Measurements from ENCODE around the gene KRT10. TPM values are rescaled to one million over a fixed set of nuclear protein-coding genes. Genes with fewer than 3 reads are reported as not detected.

KRT10 gene
- polyA plus RNA-seq, 1 of the 3 experiments (the other 2 are of a cell fraction): 31.6 TPM

DNA sequence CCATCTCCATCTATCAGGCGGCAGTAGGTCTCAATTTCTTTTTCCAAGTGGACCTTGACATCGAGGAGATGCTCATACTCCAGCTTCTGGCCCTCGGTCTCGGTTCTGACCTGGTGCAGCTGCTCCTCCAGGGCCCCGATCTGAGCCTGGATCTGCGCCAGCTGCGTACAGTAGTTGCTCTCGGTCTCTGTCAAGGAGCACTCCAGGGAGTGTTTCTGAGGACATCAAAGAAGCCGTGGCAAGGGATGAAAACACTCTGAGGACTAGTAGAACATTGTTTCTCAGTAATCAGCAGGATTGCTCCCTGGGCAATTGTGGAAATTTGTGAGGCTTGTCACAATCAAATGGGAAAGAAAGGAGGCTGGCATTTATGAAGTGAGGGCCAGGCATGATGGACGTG lies 28.6 kb downstream of the KRT10 start:
- no peak for DNase-seq
- no peaks in the 10 kb centered on the region for H3K36me3 ChIP-seq (replicated peaks in 1 of 2; ENCODE audit: control insufficient read depth in 1 of 2, insufficient read depth in 2 of 2, low read length in 1 of 2)
- no peaks in the 10 kb centered on the region for H3F3A ChIP-seq (replicated peaks; ENCODE audit: insufficient read depth)
- H2AFZ ChIP-seq (ENCODE audit: low read depth): no peak overlapping the region
- ChIA-PET CTCF (interaction anchor here (0.8 to 1.8 kb wide), 2 partner anchors 168 to 755 kb away, joined by 3 to 6 read pairs; no protein-coding TSS in a partner anchor), POLR2A (no interaction called here)
- no peak overlapping the region for H3K9ac ChIP-seq
- H3K9me3 ChIP-seq: no peaks in the 10 kb centered on the region
- TF ChIP-seq, protein P1, sequence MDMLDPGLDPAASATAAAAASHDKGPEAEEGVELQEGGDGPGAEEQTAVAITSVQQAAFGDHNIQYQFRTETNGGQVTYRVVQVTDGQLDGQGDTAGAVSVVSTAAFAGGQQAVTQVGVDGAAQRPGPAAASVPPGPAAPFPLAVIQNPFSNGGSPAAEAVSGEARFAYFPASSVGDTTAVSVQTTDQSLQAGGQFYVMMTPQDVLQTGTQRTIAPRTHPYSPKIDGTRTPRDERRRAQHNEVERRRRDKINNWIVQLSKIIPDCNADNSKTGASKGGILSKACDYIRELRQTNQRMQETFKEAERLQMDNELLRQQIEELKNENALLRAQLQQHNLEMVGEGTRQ (IDR thresholded peaks at IDR 0.05; ENCODE audit: borderline replicate concordance, low read depth, low read length): no peak
- TF ChIP-seq FOXJ3 (CRISPR knock-in tag; IDR thresholded peaks at IDR 0.05) (no peak), GABPA (IDR thresholded peaks at IDR 0.05; ENCODE audit: low read depth) (no peak), POLR2AphosphoS5 (IDR thresholded peaks at IDR 0.05; ENCODE audit: low read depth, low read length) (no peak), SIN3A (IDR thresholded peaks at IDR 0.05; ENCODE audit: borderline replicate concordance, low read depth, low read length) (no peak), MEF2A (IDR thresholded peaks at IDR 0.05; ENCODE audit: borderline replicate concordance, low read depth) (no peak), REST (IDR thresholded peaks at IDR 0.05; ENCODE audit: low read depth, low read length) (no peak), GATA2 (CRISPR knock-in tag; IDR thresholded peaks at IDR 0.05) (no peak), NRF1 (IDR thresholded peaks at IDR 0.05; ENCODE audit: low read depth, low read length) (no peak), RXRA (IDR thresholded peaks at IDR 0.05; ENCODE audit: borderline replicate concordance, low read depth) (no peak), PBX3 (IDR thresholded peaks at IDR 0.05) (no peak), RFX5 (IDR thresholded peaks at IDR 0.05; ENCODE audit: low read length) (no peak), FOSL2 (IDR thresholded peaks at IDR 0.05; ENCODE audit: borderline replicate concordance, low read depth) (no peak), FOXM1 (IDR thresholded peaks at IDR 0.05; ENCODE audit: low read depth) (no peak), SMC3 (IDR thresholded peaks at IDR 0.05; ENCODE audit: low read depth, low read length) (no peak)
- TF ChIP-seq, protein P2, sequence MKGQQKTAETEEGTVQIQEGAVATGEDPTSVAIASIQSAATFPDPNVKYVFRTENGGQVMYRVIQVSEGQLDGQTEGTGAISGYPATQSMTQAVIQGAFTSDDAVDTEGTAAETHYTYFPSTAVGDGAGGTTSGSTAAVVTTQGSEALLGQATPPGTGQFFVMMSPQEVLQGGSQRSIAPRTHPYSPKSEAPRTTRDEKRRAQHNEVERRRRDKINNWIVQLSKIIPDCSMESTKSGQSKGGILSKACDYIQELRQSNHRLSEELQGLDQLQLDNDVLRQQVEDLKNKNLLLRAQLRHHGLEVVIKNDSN (IDR thresholded peaks at IDR 0.05; ENCODE audit: borderline replicate concordance, low read depth): no peak
- TF ChIP-seq, protein P3, sequence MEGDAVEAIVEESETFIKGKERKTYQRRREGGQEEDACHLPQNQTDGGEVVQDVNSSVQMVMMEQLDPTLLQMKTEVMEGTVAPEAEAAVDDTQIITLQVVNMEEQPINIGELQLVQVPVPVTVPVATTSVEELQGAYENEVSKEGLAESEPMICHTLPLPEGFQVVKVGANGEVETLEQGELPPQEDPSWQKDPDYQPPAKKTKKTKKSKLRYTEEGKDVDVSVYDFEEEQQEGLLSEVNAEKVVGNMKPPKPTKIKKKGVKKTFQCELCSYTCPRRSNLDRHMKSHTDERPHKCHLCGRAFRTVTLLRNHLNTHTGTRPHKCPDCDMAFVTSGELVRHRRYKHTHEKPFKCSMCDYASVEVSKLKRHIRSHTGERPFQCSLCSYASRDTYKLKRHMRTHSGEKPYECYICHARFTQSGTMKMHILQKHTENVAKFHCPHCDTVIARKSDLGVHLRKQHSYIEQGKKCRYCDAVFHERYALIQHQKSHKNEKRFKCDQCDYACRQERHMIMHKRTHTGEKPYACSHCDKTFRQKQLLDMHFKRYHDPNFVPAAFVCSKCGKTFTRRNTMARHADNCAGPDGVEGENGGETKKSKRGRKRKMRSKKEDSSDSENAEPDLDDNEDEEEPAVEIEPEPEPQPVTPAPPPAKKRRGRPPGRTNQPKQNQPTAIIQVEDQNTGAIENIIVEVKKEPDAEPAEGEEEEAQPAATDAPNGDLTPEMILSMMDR (IDR thresholded peaks at IDR 0.05): no peak
- no peak overlapping the region for H3K4me2 ChIP-seq
- H3K4me1 ChIP-seq (ENCODE audit: control insufficient read depth in 1 of 2, insufficient read depth in 2 of 2, low read depth in 1 of 2, low read length in 1 of 2): no peaks in the 10 kb centered on the region
- H3K27ac ChIP-seq (ENCODE audit: low read depth in 2 of 2, low read length in 1 of 2): no peak overlapping the region
- 20% methylated on average over 10 of the region's 10 CpGs for WGBS (ENCODE audit: low lambda C conversion rate)
- peaks cover 71% of the 10 kb centered on the region for H3K27me3 ChIP-seq (ENCODE audit: insufficient read depth)
- H3K4me3 ChIP-seq (ENCODE audit: low read depth in 2 of 2, low read length in 1 of 2): no peak overlapping the region
- no peaks in the 10 kb centered on the region for H4K20me1 ChIP-seq (ENCODE audit: insufficient read depth)
- no peaks in the 10 kb centered on the region for H3K79me2 ChIP-seq (ENCODE audit: insufficient read depth)
- no peaks in the 10 kb centered on the region for H3K9me2 ChIP-seq

Data from SK-N-SH (cell line).